BE2C (cell line): ENCODE results near the gene ERLIN1.

Source experiments
- DNase-seq: peaks from one replicate; pipeline ENCODE4 v3.0.0-alpha.2; 2020
- H3K27me3 ChIP-seq: fragments of 250-450 bp; sonication (Bioruptor Pico); 2 replicates; pipeline ENCODE4 v1.5.1; 2020; ENCODE audit warnings: mild to moderate bottlenecking
- H3K36me3 ChIP-seq: fragments of 250-450 bp; sonication (Bioruptor Pico); 2 replicates; pipeline ENCODE4 v1.5.1; 2020; ENCODE audit warnings: mild to moderate bottlenecking
- H3K4me1 ChIP-seq: fragments of 250-450 bp; sonication (Bioruptor Pico); 2 replicates; pipeline ENCODE4 v1.5.1; 2020
- H3K4me3 ChIP-seq: 2 replicates; pipeline ENCODE4 v1.5.1; 2011; ENCODE audit warnings: low read depth, low read length
- H3K9me3 ChIP-seq: fragments of 250-450 bp; sonication (Bioruptor Pico); 2 replicates; pipeline ENCODE4 v1.5.1; 2020
- TF ChIP-seq, protein P1 (sequence below): IDR thresholded peaks from 2 replicates; pipeline ENCODE4 v1.5.1; 2012; ENCODE audit warnings: mild to moderate bottlenecking, low read depth, low read length

ERLIN1 gene

DNA sequence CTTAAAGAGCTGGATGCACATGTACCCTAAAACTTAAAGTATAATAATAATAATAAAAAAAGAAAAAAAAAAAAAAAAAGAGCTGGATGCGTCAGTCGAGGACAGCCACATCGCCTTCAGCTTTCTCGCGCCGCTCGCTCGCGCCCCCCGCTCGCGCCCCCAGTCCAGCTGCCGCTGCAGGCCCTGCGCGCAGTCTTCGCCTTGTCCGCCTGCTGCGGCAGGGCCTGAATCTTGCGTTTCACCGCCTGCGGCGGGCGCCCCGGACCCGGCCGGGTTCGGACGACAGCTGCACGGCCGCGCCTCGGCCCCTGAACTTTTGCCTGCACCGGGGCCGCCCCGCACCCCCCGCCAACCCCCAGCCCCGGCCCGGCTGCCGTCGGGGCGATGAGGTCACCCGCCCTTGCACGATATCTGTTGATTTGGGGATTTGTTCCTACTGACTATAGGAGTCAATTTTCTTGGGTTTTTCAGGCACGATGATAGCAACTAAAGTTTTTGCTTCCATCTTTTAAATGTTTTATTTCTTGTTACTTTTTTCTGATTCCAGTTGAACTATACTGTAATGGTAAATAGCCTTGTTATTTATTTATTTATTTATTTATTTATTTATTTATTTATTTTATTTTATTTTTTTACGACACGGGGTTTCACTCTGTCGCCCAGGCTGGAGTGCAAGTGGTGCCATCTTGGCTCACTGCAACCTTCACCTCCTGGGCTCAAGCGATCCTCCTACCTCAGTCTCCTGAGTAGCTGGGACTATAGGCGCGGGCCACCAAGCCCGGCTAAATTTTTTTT lies 70.7 kb downstream of the ERLIN1 start:
- no peaks in the 10 kb centered on the region for H3K4me1 ChIP-seq
- H3K27me3 ChIP-seq = no peaks in the 10 kb centered on the region
- no peak for DNase-seq
- no peaks in the 10 kb centered on the region for H3K9me3 ChIP-seq
- no peak overlapping the region for H3K4me3 ChIP-seq
- no peaks in the 10 kb centered on the region for H3K36me3 ChIP-seq
- TF ChIP-seq, protein P1, sequence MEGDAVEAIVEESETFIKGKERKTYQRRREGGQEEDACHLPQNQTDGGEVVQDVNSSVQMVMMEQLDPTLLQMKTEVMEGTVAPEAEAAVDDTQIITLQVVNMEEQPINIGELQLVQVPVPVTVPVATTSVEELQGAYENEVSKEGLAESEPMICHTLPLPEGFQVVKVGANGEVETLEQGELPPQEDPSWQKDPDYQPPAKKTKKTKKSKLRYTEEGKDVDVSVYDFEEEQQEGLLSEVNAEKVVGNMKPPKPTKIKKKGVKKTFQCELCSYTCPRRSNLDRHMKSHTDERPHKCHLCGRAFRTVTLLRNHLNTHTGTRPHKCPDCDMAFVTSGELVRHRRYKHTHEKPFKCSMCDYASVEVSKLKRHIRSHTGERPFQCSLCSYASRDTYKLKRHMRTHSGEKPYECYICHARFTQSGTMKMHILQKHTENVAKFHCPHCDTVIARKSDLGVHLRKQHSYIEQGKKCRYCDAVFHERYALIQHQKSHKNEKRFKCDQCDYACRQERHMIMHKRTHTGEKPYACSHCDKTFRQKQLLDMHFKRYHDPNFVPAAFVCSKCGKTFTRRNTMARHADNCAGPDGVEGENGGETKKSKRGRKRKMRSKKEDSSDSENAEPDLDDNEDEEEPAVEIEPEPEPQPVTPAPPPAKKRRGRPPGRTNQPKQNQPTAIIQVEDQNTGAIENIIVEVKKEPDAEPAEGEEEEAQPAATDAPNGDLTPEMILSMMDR = no peak

DNA sequence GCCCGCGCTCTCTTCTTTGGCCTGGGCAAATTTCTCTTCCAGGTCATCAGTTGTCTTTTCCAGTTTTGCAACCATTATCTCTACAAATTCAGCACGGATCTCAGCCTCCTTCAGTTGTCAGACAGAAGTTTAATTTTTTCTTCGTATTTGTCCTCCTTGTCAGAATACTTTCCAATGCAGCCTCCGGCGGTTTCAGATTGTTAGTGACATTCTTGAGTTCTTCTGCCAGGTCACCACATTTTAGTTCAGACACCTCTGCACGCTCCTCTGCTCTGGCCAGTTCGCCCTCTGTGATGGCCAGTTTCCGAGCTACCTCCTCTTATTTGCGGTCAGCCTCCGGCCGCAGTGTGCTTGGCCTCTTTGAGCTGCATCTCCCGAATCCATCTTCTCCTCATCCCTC lies 71.4 kb downstream of the ERLIN1 start:
- no peak overlapping the region for H3K4me3 ChIP-seq
- H3K27me3 ChIP-seq = no peaks in the 10 kb centered on the region
- TF ChIP-seq, protein P1 = no peak
- H3K4me1 ChIP-seq = no peaks in the 10 kb centered on the region
- no peaks in the 10 kb centered on the region for H3K9me3 ChIP-seq
- no peaks in the 10 kb centered on the region for H3K36me3 ChIP-seq
- DNase-seq = no peak

DNA sequence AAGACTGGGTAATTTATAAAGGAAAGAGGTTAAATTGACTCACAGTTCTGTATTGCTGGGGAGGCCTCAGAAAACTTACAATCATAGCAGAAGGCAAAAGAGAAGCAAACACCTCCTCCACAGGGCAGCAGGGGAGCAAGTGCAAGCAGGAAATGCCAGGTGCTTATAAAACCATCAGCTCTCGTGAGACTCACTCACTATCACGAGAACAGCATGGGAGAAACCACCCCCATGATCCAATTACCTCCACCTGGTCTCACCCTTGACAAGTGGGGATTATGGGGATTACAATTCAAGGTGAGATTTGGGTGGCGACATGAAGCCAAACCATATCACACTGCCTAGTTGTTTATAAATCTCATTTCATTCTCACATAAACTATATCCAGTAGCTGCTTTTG lies 76.2 kb downstream of the ERLIN1 start:
- no peak for DNase-seq
- no peaks in the 10 kb centered on the region for H3K27me3 ChIP-seq
- H3K9me3 ChIP-seq = no peaks in the 10 kb centered on the region
- no peaks in the 10 kb centered on the region for H3K36me3 ChIP-seq
- TF ChIP-seq, protein P1 = no peak
- H3K4me3 ChIP-seq = no peak overlapping the region
- no peaks in the 10 kb centered on the region; the same call in 1 of the 2 replicates for H3K4me1 ChIP-seq

DNA sequence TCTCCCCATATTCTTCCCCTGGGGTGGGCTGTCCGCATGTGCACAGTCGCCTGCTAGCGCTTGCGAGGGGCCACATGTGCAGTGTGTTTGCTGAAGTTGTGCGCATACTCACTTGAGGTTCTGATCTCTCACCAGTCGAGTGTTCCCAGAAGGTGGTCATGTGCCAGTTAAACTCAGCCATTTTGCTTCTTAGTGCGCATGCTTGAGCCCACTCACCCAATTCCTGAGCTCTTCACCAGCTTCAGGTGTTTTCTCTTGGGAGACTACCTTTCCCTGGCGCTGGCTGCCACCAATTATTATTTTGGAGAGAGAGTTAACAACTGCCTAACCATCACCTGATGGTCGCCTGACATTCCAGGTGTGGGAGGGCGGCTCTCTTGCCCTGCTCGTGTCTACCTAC lies 79.0 kb downstream of the ERLIN1 start:
- Histone ChIP-seq H3K4me3 (no peak overlapping the region), H3K36me3 (no peaks in the 10 kb centered on the region), H3K9me3 (no peaks in the 10 kb centered on the region), H3K27me3 (no peaks in the 10 kb centered on the region), H3K4me1 (peaks cover 3% of the 10 kb centered on the region; the same call in 1 of the 2 replicates)
- TF ChIP-seq, protein P1 = no peak
- no peak for DNase-seq

DNA sequence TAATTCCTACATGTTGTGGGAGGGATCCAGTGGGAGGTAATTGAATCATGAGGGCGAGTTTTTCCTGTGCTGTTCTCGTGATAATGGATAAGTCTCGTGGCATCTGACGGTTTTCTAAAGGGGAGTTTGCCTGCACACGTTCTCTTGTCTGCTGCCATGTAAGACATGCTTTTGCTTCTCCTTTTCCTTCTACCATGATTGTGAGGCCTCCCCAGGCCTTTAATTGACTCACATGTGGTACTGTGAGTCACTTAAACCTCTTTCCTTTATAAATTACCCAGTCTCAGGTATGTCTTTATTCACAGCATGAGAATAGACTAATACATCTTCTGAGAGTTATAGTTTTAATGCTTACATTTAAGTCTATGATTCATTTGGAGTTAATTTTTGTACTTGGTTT lies 81.5 kb downstream of the ERLIN1 start:
- Histone ChIP-seq H3K36me3 (no peaks in the 10 kb centered on the region), H3K9me3 (no peaks in the 10 kb centered on the region), H3K4me3 (no peak overlapping the region), H3K27me3 (peaks cover 3% of the 10 kb centered on the region; the same call in 1 of the 2 replicates), H3K4me1 (peaks cover 3% of the 10 kb centered on the region; the same call in 1 of the 2 replicates)
- DNase-seq = no peak
- TF ChIP-seq, protein P1 = no peak

DNA sequence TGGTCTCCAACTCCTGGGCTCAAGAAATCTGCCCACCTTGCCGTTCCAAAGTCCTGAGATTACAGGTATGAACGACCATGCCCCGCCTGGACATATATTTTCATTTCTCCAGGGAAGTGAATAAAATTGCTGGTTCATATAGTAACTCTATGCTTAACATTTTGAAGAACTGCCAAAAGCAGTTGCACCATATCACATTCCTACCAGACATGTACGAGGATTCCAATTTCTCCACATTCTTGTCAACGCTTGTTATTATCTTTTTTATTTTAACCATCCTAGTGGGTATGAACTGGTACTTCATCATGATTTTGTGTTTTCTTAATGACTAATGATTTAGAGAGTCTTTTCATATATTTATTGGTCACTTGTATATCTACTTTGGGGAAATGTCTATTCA lies 82.2 kb downstream of the ERLIN1 start:
- TF ChIP-seq, protein P1 = no peak
- Histone ChIP-seq H3K4me3 (no peak overlapping the region), H3K36me3 (no peaks in the 10 kb centered on the region), H3K27me3 (peaks cover 3% of the 10 kb centered on the region; the same call in 1 of the 2 replicates), H3K9me3 (no peaks in the 10 kb centered on the region), H3K4me1 (peaks cover 3% of the 10 kb centered on the region; the same call in 1 of the 2 replicates)
- DNase-seq = no peak
